Bronchial epithelial cell (primary cell): Measurements from ENCODE around the gene PKP3. TPM values are rescaled to one million over a fixed set of nuclear protein-coding genes. Genes with fewer than 3 reads are reported as not detected.

Experiments
- DNase-seq: peaks from one replicate; pipeline ENCODE4 v3.0.0-alpha.2; 2010; ENCODE audit warnings: low read depth
- FAIRE-seq: peaks from 2 replicates; lab custom pipeline; 2011; peaks lifted over from hg19 to GRCh38; lab: Jason Lieb, UNC
- H3K27me3 ChIP-seq: 2 replicates; pipeline ENCODE4 v1.5.1; 2011; ENCODE audit warnings: low read length; ENCODE audit not compliant: control insufficient read depth, insufficient read depth
- H3K36me3 ChIP-seq: 2 replicates; pipeline ENCODE4 v1.5.1; 2011; ENCODE audit warnings: low read length; ENCODE audit not compliant: control insufficient read depth, insufficient read depth
- H3K4me3 ChIP-seq: 2 replicates; pipeline ENCODE4 v1.5.1; 2011; ENCODE audit warnings: mild to moderate bottlenecking, low read depth, low read length, control low read depth
- total RNA-seq: library from RNA; depleted of rRNA; stranded (reverse); fragments of >200 nt; gene quantifications from 2 replicates; pipeline ENCODE4 v1.2.1, GENCODE V29; 2014
- TF ChIP-seq, protein P1 (sequence below): IDR thresholded peaks from 2 replicates; pipeline ENCODE4 v1.5.1; 2011; ENCODE audit warnings: mild to moderate bottlenecking, moderate library complexity, low read length, control low read depth, inconsistent platforms; ENCODE audit not compliant: insufficient read depth, severe bottlenecking

The PKP3 gene
- total RNA-seq, 1 donor from 2014 or later: 231 TPM

DNA sequence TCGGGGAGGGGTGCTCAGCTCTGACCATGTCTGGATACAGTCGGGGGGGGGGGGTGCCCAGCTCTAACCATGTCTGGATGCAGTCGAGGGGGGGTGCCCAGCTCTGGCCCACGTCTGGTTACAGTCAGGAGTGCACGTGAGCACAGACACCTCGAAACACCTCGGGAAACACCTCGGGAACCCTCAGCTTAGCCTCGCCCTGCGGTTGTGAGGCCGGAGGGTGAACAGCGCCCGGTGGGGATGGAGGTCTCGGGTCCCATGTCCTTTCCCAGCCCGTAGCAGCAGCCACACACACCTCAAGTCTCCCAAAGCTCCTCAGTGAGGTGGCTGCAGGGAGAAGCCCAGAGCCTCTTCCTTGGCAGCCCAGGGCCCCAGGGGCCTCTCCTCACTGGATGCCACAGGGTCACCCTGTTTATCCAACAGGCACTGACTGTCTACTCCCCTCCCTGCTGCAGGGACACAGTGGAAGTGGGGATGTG is 18.7 kb downstream of the PKP3 start:
- DNase-seq: no peak
- Histone ChIP-seq H3K36me3 (peaks cover 3% of the 10 kb centered on the region), H3K27me3 (no peaks in the 10 kb centered on the region), H3K4me3 (no peak overlapping the region)
- FAIRE-seq: no peak
- TF ChIP-seq, protein P1, sequence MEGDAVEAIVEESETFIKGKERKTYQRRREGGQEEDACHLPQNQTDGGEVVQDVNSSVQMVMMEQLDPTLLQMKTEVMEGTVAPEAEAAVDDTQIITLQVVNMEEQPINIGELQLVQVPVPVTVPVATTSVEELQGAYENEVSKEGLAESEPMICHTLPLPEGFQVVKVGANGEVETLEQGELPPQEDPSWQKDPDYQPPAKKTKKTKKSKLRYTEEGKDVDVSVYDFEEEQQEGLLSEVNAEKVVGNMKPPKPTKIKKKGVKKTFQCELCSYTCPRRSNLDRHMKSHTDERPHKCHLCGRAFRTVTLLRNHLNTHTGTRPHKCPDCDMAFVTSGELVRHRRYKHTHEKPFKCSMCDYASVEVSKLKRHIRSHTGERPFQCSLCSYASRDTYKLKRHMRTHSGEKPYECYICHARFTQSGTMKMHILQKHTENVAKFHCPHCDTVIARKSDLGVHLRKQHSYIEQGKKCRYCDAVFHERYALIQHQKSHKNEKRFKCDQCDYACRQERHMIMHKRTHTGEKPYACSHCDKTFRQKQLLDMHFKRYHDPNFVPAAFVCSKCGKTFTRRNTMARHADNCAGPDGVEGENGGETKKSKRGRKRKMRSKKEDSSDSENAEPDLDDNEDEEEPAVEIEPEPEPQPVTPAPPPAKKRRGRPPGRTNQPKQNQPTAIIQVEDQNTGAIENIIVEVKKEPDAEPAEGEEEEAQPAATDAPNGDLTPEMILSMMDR: no peak

GRCh38 chr11:413120-414081 is 19.4 kb downstream of the PKP3 start:
- Histone ChIP-seq H3K27me3 (no peaks in the 10 kb centered on the region), H3K36me3 (peaks cover under 1% of the 10 kb centered on the region), H3K4me3 (no peak overlapping the region)
- TF ChIP-seq, protein P1: no peak
- DNase-seq (no peak), FAIRE-seq (no peak)

- H3K27me3 ChIP-seq: no peaks in the 10 kb centered on the region
- H3K4me3 ChIP-seq: no peak overlapping the region
- DNase-seq (no peak), FAIRE-seq (peak; percentile 72)
- TF ChIP-seq, protein P1: no peak
- H3K36me3 ChIP-seq: no peaks in the 10 kb centered on the region
Measured at GRCh38 chr11:414318-414857, 20.4 kb downstream of the PKP3 start.

GRCh38 chr11:415640-416041 is 21.6 kb downstream of the PKP3 start:
- TF ChIP-seq, protein P1: no peak

DNA sequence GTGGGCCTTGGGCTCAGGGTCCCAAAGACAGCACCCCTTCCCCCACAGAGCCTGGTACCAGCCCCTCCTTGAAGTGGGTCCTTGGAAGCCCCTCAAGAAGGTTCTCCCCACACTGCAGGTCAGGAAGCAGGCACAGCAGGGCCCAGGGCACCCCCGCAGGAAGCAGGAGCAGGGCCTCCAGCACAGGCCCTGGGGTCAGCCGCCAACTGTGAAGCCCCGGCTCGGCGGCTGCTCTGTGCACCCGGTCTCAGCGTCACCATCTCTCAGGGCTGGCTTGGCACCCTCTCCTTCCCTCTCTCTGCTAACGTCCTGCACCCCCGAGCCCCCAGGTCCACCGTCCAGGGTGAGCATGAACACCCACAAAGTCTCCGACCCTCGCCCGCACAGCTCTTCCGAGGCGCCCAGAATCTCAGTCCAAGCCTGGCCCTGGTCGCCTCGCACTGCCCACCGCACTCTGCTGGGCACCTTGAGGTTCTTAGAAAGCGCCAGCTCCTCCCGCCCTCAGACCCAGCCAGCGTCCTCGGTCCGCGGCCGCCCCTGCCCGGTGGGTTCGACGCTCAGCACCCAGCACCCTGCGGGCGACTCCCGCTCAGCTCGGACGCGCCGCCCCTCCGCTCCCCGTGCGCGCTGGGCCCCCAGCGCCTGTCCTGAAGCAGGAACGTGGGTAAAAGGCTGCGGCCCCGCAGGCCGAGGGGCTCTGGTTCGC is 22.2 kb downstream of the PKP3 start:
- Histone ChIP-seq H3K27me3 (no peaks in the 10 kb centered on the region), H3K4me3 (peak overlapping the region; percentile 61), H3K36me3 (no peaks in the 10 kb centered on the region)
- DNase-seq (no peak), FAIRE-seq (no peak)
- TF ChIP-seq, protein P1: no peak

More at GRCh38 chr11:415640-416041, 21.6 kb downstream of the PKP3 start:
- no peaks in the 10 kb centered on the region for H3K36me3 ChIP-seq
- no peak overlapping the region for H3K4me3 ChIP-seq
- FAIRE-seq: no peak
- no peaks in the 10 kb centered on the region for H3K27me3 ChIP-seq
- no peak for DNase-seq
